Measurements from ENCODE around the gene CLIP2.

DNA sequence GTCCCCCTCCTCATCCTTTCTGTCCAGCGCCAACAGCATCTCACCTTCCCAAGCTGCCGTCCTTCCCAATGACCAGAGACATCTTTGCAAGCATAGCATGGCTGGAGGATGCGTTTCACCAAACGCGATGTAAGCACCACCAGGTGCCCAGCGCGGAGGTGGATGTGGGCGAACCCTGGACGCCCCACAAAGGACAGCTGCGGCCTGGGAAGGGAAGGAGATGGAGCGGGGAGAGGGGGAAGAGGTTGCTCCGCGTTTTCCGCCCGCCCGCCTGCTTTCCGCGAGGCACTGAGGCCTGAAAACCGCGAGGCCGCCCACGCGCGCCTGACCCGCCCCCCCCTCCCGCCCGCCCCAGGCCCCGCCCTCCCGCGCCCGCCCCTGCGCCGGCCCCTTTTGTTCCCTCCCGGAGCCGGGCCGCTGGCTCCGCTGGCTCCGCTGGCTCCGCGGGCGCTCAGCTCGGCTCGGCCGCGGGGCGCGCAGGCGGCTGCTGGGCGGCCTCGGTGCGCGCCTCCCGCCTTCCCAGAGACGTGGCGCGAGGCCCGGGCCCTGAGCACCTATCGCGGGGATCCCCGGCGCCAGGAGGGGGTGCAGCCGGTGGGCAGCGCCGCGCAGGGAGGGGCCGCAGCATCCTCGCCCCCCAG is at the start of gene CLIP2:
- TF ChIP-seq, protein P1, sequence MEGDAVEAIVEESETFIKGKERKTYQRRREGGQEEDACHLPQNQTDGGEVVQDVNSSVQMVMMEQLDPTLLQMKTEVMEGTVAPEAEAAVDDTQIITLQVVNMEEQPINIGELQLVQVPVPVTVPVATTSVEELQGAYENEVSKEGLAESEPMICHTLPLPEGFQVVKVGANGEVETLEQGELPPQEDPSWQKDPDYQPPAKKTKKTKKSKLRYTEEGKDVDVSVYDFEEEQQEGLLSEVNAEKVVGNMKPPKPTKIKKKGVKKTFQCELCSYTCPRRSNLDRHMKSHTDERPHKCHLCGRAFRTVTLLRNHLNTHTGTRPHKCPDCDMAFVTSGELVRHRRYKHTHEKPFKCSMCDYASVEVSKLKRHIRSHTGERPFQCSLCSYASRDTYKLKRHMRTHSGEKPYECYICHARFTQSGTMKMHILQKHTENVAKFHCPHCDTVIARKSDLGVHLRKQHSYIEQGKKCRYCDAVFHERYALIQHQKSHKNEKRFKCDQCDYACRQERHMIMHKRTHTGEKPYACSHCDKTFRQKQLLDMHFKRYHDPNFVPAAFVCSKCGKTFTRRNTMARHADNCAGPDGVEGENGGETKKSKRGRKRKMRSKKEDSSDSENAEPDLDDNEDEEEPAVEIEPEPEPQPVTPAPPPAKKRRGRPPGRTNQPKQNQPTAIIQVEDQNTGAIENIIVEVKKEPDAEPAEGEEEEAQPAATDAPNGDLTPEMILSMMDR (conservative IDR thresholded peaks at IDR 0.05; ENCODE audit: low read depth, low read length) = no peak
- TF ChIP-seq EZH2 (IDR thresholded peaks at IDR 0.05; ENCODE audit: borderline replicate concordance, low read depth, low read length, poor library complexity, severe bottlenecking) = no peak

Measured in A673 (cell line).